NB4 (cell line): Measurements from ENCODE around the gene RAD9B.

Source experiments
- MYC ChIP-seq: IDR thresholded peaks from 2 replicates; pipeline ENCODE4 v1.6.1; 2011; ENCODE audit warnings: low read depth, low read length
- POLR2A ChIP-seq: IDR thresholded peaks from 2 replicates; pipeline ENCODE4 v1.6.1; 2011; ENCODE audit warnings: mild to moderate bottlenecking; ENCODE audit not compliant: insufficient read length; ENCODE audit errors: extremely low read depth
- TF ChIP-seq, protein P1 (sequence below): IDR thresholded peaks from one replicate; pipeline ENCODE4 v1.5.1; 2012; ENCODE audit warnings: low read depth, low read length
- TF ChIP-seq, protein P2 (sequence below): IDR thresholded peaks from 2 replicates; pipeline ENCODE4 v1.6.1; 2011; ENCODE audit warnings: low read depth, low read length

GRCh38 chr12:110528277-110528839 lies 26.2 kb downstream of the RAD9B start:
- TF ChIP-seq, protein P1, sequence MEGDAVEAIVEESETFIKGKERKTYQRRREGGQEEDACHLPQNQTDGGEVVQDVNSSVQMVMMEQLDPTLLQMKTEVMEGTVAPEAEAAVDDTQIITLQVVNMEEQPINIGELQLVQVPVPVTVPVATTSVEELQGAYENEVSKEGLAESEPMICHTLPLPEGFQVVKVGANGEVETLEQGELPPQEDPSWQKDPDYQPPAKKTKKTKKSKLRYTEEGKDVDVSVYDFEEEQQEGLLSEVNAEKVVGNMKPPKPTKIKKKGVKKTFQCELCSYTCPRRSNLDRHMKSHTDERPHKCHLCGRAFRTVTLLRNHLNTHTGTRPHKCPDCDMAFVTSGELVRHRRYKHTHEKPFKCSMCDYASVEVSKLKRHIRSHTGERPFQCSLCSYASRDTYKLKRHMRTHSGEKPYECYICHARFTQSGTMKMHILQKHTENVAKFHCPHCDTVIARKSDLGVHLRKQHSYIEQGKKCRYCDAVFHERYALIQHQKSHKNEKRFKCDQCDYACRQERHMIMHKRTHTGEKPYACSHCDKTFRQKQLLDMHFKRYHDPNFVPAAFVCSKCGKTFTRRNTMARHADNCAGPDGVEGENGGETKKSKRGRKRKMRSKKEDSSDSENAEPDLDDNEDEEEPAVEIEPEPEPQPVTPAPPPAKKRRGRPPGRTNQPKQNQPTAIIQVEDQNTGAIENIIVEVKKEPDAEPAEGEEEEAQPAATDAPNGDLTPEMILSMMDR: no peak
- TF ChIP-seq, protein P2, sequence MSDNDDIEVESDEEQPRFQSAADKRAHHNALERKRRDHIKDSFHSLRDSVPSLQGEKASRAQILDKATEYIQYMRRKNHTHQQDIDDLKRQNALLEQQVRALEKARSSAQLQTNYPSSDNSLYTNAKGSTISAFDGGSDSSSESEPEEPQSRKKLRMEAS: no peak
- no peak for TF ChIP-seq POLR2A
- TF ChIP-seq MYC: no peak
